Esophagus (tissue), 2 donors: ENCODE data around the gene FMC1. TPM values are rescaled to one million over a fixed set of nuclear protein-coding genes. Genes with fewer than 3 reads are reported as not detected.

Experiments used
- H3K27ac ChIP-seq, 2 donors: one replicate each; pipeline ENCODE4 v1.5.1; 2013; ENCODE audit warnings: low read depth in 2 of 2, mild to moderate bottlenecking in 2 of 2, inconsistent platforms in 1 of 2, low read length in 1 of 2, moderate library complexity in 1 of 2
- H3K27me3 ChIP-seq, 2 donors: one replicate each; pipeline ENCODE4 v1.6.1; 2013; ENCODE audit warnings: low read length in 2 of 2, control low read depth in 1 of 2, mild to moderate bottlenecking in 1 of 2; ENCODE audit not compliant: insufficient read depth in 2 of 2, control insufficient read depth in 1 of 2
- H3K36me3 ChIP-seq, 2 donors: one replicate each; pipeline ENCODE4 v1.6.1; 2013; ENCODE audit warnings: low read length in 1 of 2; ENCODE audit not compliant: control insufficient read depth in 2 of 2, insufficient read depth in 2 of 2
- H3K4me1 ChIP-seq, 2 donors: one replicate each; pipeline ENCODE4 v1.6.1; 2013; ENCODE audit warnings: low read length in 1 of 2; ENCODE audit not compliant: control insufficient read depth in 2 of 2, insufficient read depth in 2 of 2
- H3K4me3 ChIP-seq, 2 donors: one replicate each; pipeline ENCODE4 v1.5.1; 2013; ENCODE audit warnings: low read length in 2 of 2, mild to moderate bottlenecking in 2 of 2, low read depth in 1 of 2, moderate library complexity in 1 of 2
- H3K9me3 ChIP-seq, 2 donors: one replicate each; pipeline ENCODE4 v1.6.1; 2013; ENCODE audit warnings: mild to moderate bottlenecking in 2 of 2, low read depth in 1 of 2, low read length in 1 of 2, moderate library complexity in 1 of 2; ENCODE audit not compliant: control insufficient read depth in 2 of 2, insufficient read depth in 1 of 2
- WGBS, 2 donors: extraction: QIAGEN DNeasy Blood & Tissue Kit; methylation state at CpG; one replicate each; pipeline ENCODE4 v1.1.7; 2013; 5-methylcytosine and 5-hydroxymethylcytosine counted together
- polyA plus RNA-seq, 2 donors: library from polyadenylated mRNA; stranded (reverse); fragments of 200-250 nt; gene quantifications; one replicate each; pipeline ENCODE4 v1.2.3, GENCODE V29; 2013
- donor health status: healthy with polysubstance abuse.
- donor health status: Bipolar disorder and iron deficiency.

The FMC1 gene
- polyA plus RNA-seq, 2 donors, result 13.2 to 22.7 TPM

GRCh38 chr7:139367438-139368155, 26.5 kb downstream of the FMC1 start:
- Histone ChIP-seq H3K36me3 (no peaks in the 10 kb centered on the region), H3K9me3 (no peaks in the 10 kb centered on the region), H3K4me1 (peaks cover 0 to 4% of the 10 kb centered on the region in 2 donors), H3K27ac (no peak overlapping the region), H3K4me3 (no peak overlapping the region), H3K27me3 (no peaks in the 10 kb centered on the region)
- whole genome bisulfite sequencing, 2 donors, result 75% methylated on average over 6 of the region's 6 CpGs

GRCh38 chr7:139370301-139370942, 29.3 kb downstream of the FMC1 start:
- no peaks in the 10 kb centered on the region for H3K27me3 ChIP-seq
- WGBS, 2 donors, result 69 to 79% methylated on average over 5 of the region's 5 CpGs
- H3K36me3 ChIP-seq, result no peaks in the 10 kb centered on the region
- no peaks in the 10 kb centered on the region for H3K4me1 ChIP-seq
- no peak overlapping the region for H3K27ac ChIP-seq
- H3K9me3 ChIP-seq, result no peaks in the 10 kb centered on the region
- no peak overlapping the region for H3K4me3 ChIP-seq

- no peak overlapping the region for H3K4me3 ChIP-seq
- H3K4me1 ChIP-seq, result no peaks in the 10 kb centered on the region
- H3K27me3 ChIP-seq, result no peaks in the 10 kb centered on the region
- no peaks in the 10 kb centered on the region for H3K9me3 ChIP-seq
- WGBS, 2 donors, result 90 to 91% methylated on average over 1 of the region's 1 CpG
- no peak overlapping the region for H3K27ac ChIP-seq
- H3K36me3 ChIP-seq, result no peaks in the 10 kb centered on the region
These were observed 29.8 kb downstream of the FMC1 start for GRCh38 chr7:139370943-139371313.

- no peak overlapping the region for H3K27ac ChIP-seq
- no peaks in the 10 kb centered on the region for H3K4me1 ChIP-seq
- WGBS, 2 donors, result 81 to 87% methylated on average over 6 of the region's 6 CpGs
- no peaks in the 10 kb centered on the region for H3K9me3 ChIP-seq
- no peaks in the 10 kb centered on the region for H3K36me3 ChIP-seq
- H3K27me3 ChIP-seq, result no peaks in the 10 kb centered on the region
- no peak overlapping the region for H3K4me3 ChIP-seq
These were observed 33.1 kb downstream of the FMC1 start for GRCh38 chr7:139374246-139374645.

DNA sequence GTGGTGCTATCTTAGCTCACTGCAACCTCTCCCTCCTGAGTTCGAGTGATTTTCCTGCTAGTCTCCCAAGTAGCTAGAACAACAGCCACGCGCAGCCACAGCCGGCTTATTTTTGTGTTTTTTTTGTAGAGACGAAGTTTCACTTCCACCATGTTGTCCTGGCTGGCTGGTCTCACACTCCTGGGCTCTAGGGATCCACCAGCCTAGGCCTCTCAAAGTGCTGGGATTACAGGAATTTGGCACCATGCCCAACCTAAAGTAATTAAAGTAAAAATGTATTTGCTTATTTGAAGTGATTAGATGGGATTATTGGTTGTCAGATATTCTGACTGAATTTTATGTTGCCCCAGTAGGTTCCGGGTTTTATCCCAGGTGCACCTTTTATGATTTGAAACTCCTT, 41.3 kb downstream of the FMC1 start:
- peaks cover 0 to 3% of the 10 kb centered on the region in 2 donors for H3K36me3 ChIP-seq
- no peaks in the 10 kb centered on the region for H3K4me1 ChIP-seq
- no peaks in the 10 kb centered on the region for H3K27me3 ChIP-seq
- H3K9me3 ChIP-seq, result no peaks in the 10 kb centered on the region
- H3K27ac ChIP-seq, result no peak overlapping the region
- WGBS, 2 donors, result 94% methylated on average over 6 of the region's 6 CpGs
- H3K4me3 ChIP-seq, result no peak overlapping the region

DNA sequence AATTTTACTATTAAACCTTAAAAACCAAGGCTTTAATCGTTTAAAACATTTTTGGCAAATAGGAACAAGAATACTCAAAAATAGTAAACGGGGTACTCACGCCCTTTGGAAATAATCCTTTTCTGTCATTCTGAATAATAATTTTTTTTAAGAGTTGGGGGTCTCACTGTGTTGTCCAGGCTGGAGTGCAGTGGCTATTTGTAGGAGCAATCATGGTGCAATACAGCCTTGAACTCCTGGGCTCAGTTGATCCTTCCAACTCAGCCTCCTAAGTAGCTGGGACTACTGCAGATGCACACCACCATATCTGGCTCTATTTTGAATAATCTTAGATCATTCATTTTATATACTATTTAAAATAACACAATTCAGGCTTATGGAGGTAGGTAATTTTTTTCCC, 43.5 kb downstream of the FMC1 start:
- Histone ChIP-seq H3K36me3 (peaks cover 0 to 5% of the 10 kb centered on the region in 2 donors), H3K4me1 (no peaks in the 10 kb centered on the region), H3K27me3 (no peaks in the 10 kb centered on the region), H3K4me3 (no peak overlapping the region), H3K27ac (no peak overlapping the region), H3K9me3 (no peaks in the 10 kb centered on the region)
- WGBS, 2 donors, result 95 to 96% methylated on average over 3 of the region's 3 CpGs

- H3K9me3 ChIP-seq, result no peaks in the 10 kb centered on the region
- H3K36me3 ChIP-seq, result peaks cover 0 to 2% of the 10 kb centered on the region in 2 donors
- H3K27me3 ChIP-seq, result no peaks in the 10 kb centered on the region
- WGBS, 2 donors, result 91 to 93% methylated on average over 5 of the region's 5 CpGs
- no peak overlapping the region for H3K4me3 ChIP-seq
- no peaks in the 10 kb centered on the region for H3K4me1 ChIP-seq
- H3K27ac ChIP-seq, result no peak overlapping the region
These were observed 46.5 kb downstream of the FMC1 start for GRCh38 chr7:139387594-139387993.

GRCh38 chr7:139389091-139389490, 48.0 kb downstream of the FMC1 start:
- 87 to 92% methylated on average over 3 of the region's 3 CpGs for WGBS, 2 donors
- H3K27ac ChIP-seq, result no peak overlapping the region
- no peaks in the 10 kb centered on the region for H3K9me3 ChIP-seq
- peaks cover 0 to 2% of the 10 kb centered on the region in 2 donors for H3K36me3 ChIP-seq
- H3K27me3 ChIP-seq, result no peaks in the 10 kb centered on the region
- H3K4me3 ChIP-seq, result no peak overlapping the region
- no peaks in the 10 kb centered on the region for H3K4me1 ChIP-seq

- WGBS, 2 donors, result 98 to 99% methylated on average over 2 of the region's 2 CpGs
- no peaks in the 10 kb centered on the region for H3K27me3 ChIP-seq
- H3K4me3 ChIP-seq, result no peak overlapping the region
These were observed 48.6 kb downstream of the FMC1 start for GRCh38 chr7:139389774-139390173.

More at GRCh38 chr7:139389774-139390173, 48.6 kb downstream of the FMC1 start:
- no peak overlapping the region for H3K27ac ChIP-seq
- no peaks in the 10 kb centered on the region for H3K4me1 ChIP-seq
- no peaks in the 10 kb centered on the region for H3K9me3 ChIP-seq
- H3K36me3 ChIP-seq, result peaks cover 0 to 2% of the 10 kb centered on the region in 2 donors
